Measurements from ENCODE around the gene BCAM.

DNA sequence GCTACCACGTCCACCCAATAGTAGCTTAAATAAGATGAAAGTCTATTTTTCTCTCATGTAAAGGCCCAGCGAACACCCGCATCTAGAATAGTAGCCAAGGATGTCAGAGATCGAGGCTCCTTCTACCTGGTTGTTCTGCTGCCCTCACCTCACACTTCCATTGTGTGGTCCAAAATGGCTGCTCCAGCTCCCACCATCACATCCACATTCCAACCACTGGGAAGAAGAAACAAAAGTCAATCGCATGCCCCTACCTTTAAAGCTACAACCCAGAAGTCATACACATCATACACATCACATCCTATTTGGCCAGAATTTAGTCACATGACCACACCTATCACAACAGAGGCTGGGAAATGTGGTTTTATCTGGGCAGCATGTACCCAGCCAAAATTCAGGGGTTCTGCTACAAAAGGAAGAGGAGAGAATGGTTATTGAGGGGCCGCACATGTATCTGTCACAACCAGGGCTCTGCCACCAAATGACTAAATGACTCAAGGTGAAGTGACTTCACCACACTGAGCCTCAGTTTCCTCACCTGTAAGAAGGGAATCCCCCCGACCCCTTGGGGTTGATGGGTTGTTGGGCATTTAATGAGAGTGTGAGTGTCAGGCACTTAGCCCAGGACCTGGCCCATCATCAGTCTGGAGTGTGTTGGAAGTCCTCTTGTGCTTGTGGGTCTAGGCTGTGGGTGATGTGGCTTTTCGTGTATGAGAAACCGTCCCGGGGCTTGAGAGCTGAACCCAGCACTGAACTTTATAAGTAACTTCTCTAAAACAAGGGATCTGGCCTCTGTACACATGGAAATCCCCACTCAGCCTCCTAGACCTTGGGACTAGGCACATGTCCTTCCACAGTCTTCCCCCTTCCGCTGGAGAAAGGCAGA, 41.4 kb upstream of the BCAM start:
- TF ChIP-seq TARDBP (IDR thresholded peaks at IDR 0.05; ENCODE audit: borderline replicate concordance), result no peak
- TF ChIP-seq CTCF (IDR thresholded peaks at IDR 0.05 in 2 of 3, conservative IDR thresholded peaks at IDR 0.05 in 1 of 3; ENCODE audit: control insufficient read depth in 2 of 3, extremely low read depth in 1 of 3, insufficient read depth in 1 of 3, low read depth in 3 of 3, low read length in 3 of 3), result no peak
- no peak for TF ChIP-seq EZH2 (IDR thresholded peaks at IDR 0.05; ENCODE audit: borderline replicate concordance, control insufficient read depth, low read depth, low read length)
- no peak for TF ChIP-seq KLF5 (IDR thresholded peaks at IDR 0.05; ENCODE audit: partially characterized antibody)
- TF ChIP-seq, protein P1, sequence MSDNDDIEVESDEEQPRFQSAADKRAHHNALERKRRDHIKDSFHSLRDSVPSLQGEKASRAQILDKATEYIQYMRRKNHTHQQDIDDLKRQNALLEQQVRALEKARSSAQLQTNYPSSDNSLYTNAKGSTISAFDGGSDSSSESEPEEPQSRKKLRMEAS (IDR thresholded peaks at IDR 0.05; ENCODE audit: low read depth, low read length), result no peak
- no peak for TF ChIP-seq POLR2A (IDR thresholded peaks at IDR 0.05; ENCODE audit: low read depth, low read length)
- no peak for TF ChIP-seq RAD21 (IDR thresholded peaks at IDR 0.05; ENCODE audit: insufficient read depth, low read depth, low read length)
- TF ChIP-seq, protein P2, sequence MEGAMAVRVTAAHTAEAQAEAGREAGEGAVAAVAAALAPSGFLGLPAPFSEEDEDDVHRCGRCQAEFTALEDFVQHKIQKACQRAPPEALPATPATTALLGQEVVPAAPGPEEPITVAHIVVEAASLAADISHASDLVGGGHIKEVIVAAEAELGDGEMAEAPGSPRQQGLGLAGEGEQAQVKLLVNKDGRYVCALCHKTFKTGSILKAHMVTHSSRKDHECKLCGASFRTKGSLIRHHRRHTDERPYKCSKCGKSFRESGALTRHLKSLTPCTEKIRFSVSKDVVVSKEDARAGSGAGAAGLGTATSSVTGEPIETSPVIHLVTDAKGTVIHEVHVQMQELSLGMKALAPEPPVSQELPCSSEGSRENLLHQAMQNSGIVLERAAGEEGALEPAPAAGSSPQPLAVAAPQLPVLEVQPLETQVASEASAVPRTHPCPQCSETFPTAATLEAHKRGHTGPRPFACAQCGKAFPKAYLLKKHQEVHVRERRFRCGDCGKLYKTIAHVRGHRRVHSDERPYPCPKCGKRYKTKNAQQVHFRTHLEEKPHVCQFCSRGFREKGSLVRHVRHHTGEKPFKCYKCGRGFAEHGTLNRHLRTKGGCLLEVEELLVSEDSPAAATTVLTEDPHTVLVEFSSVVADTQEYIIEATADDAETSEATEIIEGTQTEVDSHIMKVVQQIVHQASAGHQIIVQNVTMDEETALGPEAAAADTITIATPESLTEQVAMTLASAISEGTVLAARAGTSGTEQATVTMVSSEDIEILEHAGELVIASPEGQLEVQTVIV (IDR thresholded peaks at IDR 0.05; ENCODE audit: borderline replicate concordance, partially characterized antibody), result no peak
- no peak for TF ChIP-seq HDGF (IDR thresholded peaks at IDR 0.05)
- TF ChIP-seq HCFC1 (IDR thresholded peaks at IDR 0.05; ENCODE audit: low read length), result no peak
- peak; percentile 68; the same call in 1 of the 2 replicates for TF ChIP-seq SMARCA5 (IDR thresholded peaks at IDR 0.05)
- TF ChIP-seq SUZ12 (IDR thresholded peaks at IDR 0.05; ENCODE audit: unreplicated experiment), result no peak
- TF ChIP-seq NRF1 (conservative IDR thresholded peaks at IDR 0.05; ENCODE audit: low read depth, low read length), result no peak
